Heart right ventricle (tissue), 16 donors: Measurements from ENCODE around the gene ATP6V1E1. TPM values are rescaled to one million over a fixed set of nuclear protein-coding genes. Genes with fewer than 3 reads are reported as not detected.

Experiments used
- ATAC-seq, 8 donors: fragments of 200-7000 bp; cut with Tn5 transposase; one replicate each; pipeline ENCODE4 v1.9.1; 2020; ENCODE audit warnings: mild to moderate bottlenecking in 8 of 8, moderate library complexity in 8 of 8, moderate number of reproducible peaks in 1 of 8
- DNase-seq, 2 donors: peaks; one replicate each; pipeline ENCODE4 v3.0.0-alpha.2; 2020
- H3K27ac ChIP-seq, 10 donors: fragments of 200-600 bp; sonication (generic) in 2 of 10; one replicate each; pipeline versions ENCODE4 v1.5.0 to v1.8.0; 2020 to 2022; ENCODE audit warnings: mild to moderate bottlenecking in 3 of 10
- H3K27me3 ChIP-seq, 7 donors: fragments of 200-600 bp; one replicate each; pipeline ENCODE4 v1.8.0; 2021 to 2022; ENCODE audit warnings: mild to moderate bottlenecking in 2 of 7
- H3K36me3 ChIP-seq, 9 donors: fragments of 200-600 bp; sonication (generic) in 1 of 9; one replicate each; pipeline versions ENCODE4 v1.5.0 to v1.8.0; 2020 to 2022; ENCODE audit warnings: mild to moderate bottlenecking in 2 of 9
- H3K4me1 ChIP-seq, 9 donors: fragments of 200-600 bp; sonication (generic) in 1 of 9; one replicate each; pipeline versions ENCODE4 v1.5.0 to v1.8.0; 2020 to 2022; ENCODE audit warnings: mild to moderate bottlenecking in 4 of 9
- H3K4me3 ChIP-seq, 10 donors: fragments of 200-600 bp; sonication (generic) in 2 of 10; one replicate each; pipeline versions ENCODE4 v1.5.0 to v1.8.0; 2020 to 2022; ENCODE audit warnings: mild to moderate bottlenecking in 7 of 10, moderate library complexity in 2 of 10
- H3K9me3 ChIP-seq, 11 donors: fragments of 200-600 bp in 10 of 11; sonication (generic) in 2 of 11; one replicate each; pipeline versions ENCODE4 v1.5.0 to v1.8.0; 2013 to 2022; ENCODE audit warnings: mild to moderate bottlenecking in 2 of 11, control low read depth in 1 of 11, moderate library complexity in 1 of 11
- CTCF ChIP-seq, 9 donors: fragments of 200-600 bp; sonication (generic) in 2 of 9; IDR thresholded peaks; one replicate each; pipeline versions ENCODE4 v1.5.0 to v1.8.0; 2021 to 2022; ENCODE audit warnings: antibody characterized with exemption in 9 of 9, mild to moderate bottlenecking in 5 of 9, moderate library complexity in 1 of 9
- WGBS, 2 donors: extraction: QIAGEN DNeasy Blood & Tissue Kit; methylation state at CpG; one replicate each; pipeline ENCODE4 v1.1.7; 2013; ENCODE audit warnings: inconsistent platforms in 1 of 2; 5-methylcytosine and 5-hydroxymethylcytosine counted together
- intact Hi-C, 10 donors: fragments of 100-400 bp; cut with DNase I; formaldehyde crosslinking; loops; one replicate each; pipeline versions ENCODE4 v1.11.1 to v1.14.2; 2022
- polyA plus RNA-seq, 2 donors: library from polyadenylated mRNA; stranded (reverse); fragments of 200-250 nt; gene quantifications; one replicate each; pipeline ENCODE4 v1.2.3, GENCODE V29; 2013
- total RNA-seq, 10 donors: library from RNA; stranded (reverse); fragmentation: NEBNext Ultra II Directional in 3 of 10; extraction: Animal tissue kit (Norgen Biotek cat#: 25700) in 3 of 10; gene quantifications; one replicate each; pipeline versions ENCODE4 v1.2.1 to v1.2.4, GENCODE V29; 2021 to 2023
- donor health status: Arrhythmogenic right ventricular cardiomyopathy.
- donor health status: ischemic (EF 13 %, LVEDD 7.1; RV severe dilation, severe dysfunction).
- donor health status: healthy with polysubstance abuse.
- donor health status: DM: no; HTN: yes; CAD: no.
- donor health status: DM: no; HTN: no; CAD: no.
- donor health status: ischemic (EF 25% LVEDD 6.9; RV normal size, moderate dysfunction).
- donor health status: ischemic (EF 25% LVEDD 5.7; RV mildly dilated, moderate dysfunction).
- donor health status: healthy.
- donor health status: DM: yes; HTN: yes; CAD: no.
- donor health status: Ischemic cardiomyopathy.
- donor health status: ischemic (EF 35%, LVEDD 5.7; RV mildly dilated, moderate dysfunction).
- donor health status: nonischemic (EF 11% LVEDD 7.7; RV severe dilation, severe dysfunction).
- donor health status: DM: yes; HTN: yes; CAD: no.
- donor health status: PGD.
- donor health status: ischemic (EF 29% LVEDD 5.4; RV normal size, mild dysfunction).
- donor health status: nonischemic (EF 23%, LVEDD 6.1; RV moderate dilation, normal function).

Gene ATP6V1E1
- total and polyA plus RNA-seq, 12 donors, result 73.4 to 278 (median 218) TPM

GRCh38 chr22:17579535-17579981 is 49.0 kb downstream of the ATP6V1E1 start:
- Histone ChIP-seq H3K27ac (no peak overlapping the region), H3K36me3 (no peaks in the 10 kb centered on the region), H3K27me3 (no peaks in the 10 kb centered on the region), H3K4me3 (no peak overlapping the region), H3K9me3 (no peaks in the 10 kb centered on the region), H3K4me1 (peaks cover 0 to 7% (median 0%) of the 10 kb centered on the region in 9 donors)
- DNase-seq (no peak), ATAC-seq (no peak)
- intact Hi-C loops, result no loop called here
- WGBS, 2 donors, result 85 to 89% methylated on average over 14 of the region's 14 CpGs
- no peak for TF ChIP-seq CTCF (IDR thresholded peaks at IDR 0.05)

- no peak overlapping the region for H3K4me3 ChIP-seq
- intact Hi-C loops, result no loop called here
- peaks cover 0 to 7% (median 0%) of the 10 kb centered on the region in 9 donors for H3K4me1 ChIP-seq
- peak in 7 of 8 donors; percentile 39 to 67 (median 59) for ATAC-seq
- 49 to 55% methylated on average over 11 of the region's 11 CpGs for WGBS, 2 donors
- H3K27me3 ChIP-seq, result no peaks in the 10 kb centered on the region
- peak; percentile 49 to 50 for DNase-seq
- no peaks in the 10 kb centered on the region for H3K9me3 ChIP-seq
- no peak for TF ChIP-seq CTCF (IDR thresholded peaks at IDR 0.05)
- no peaks in the 10 kb centered on the region for H3K36me3 ChIP-seq
- peak overlapping the region; percentile 24 to 79 (median 59) for H3K27ac ChIP-seq
Measured at GRCh38 chr22:17578136-17578754, 50.3 kb downstream of the ATP6V1E1 start.

GRCh38 chr22:17576470-17576869 is 52.1 kb downstream of the ATP6V1E1 start:
- ATAC-seq (peak in 5 of 8 donors; percentile 22 to 80 (median 52)), DNase-seq (no peak)
- Histone ChIP-seq H3K27me3 (no peaks in the 10 kb centered on the region), H3K4me3 (no peak overlapping the region), H3K36me3 (no peaks in the 10 kb centered on the region), H3K27ac (peak overlapping the region in 6 of 10 donors; percentile 3 to 63 (median 29)), H3K9me3 (no peaks in the 10 kb centered on the region), H3K4me1 (peaks cover 4 to 16% (median 8%) of the 10 kb centered on the region in 9 donors)
- intact Hi-C loops, result no loop called here
- 70 to 80% methylated on average over 6 of the region's 6 CpGs for WGBS, 2 donors
- TF ChIP-seq CTCF (IDR thresholded peaks at IDR 0.05), result no peak

- no peaks in the 10 kb centered on the region for H3K9me3 ChIP-seq
- no peak overlapping the region for H3K4me3 ChIP-seq
- no peak for TF ChIP-seq CTCF (IDR thresholded peaks at IDR 0.05)
- H3K27ac ChIP-seq, result peak overlapping the region in 1 of 10 donors; percentile 63
- no peaks in the 10 kb centered on the region for H3K36me3 ChIP-seq
- DNase-seq, result no peak
- WGBS, 2 donors, result 71 to 86% methylated on average over 4 of the region's 4 CpGs
- intact Hi-C loops, result no loop called here
- no peak for ATAC-seq
- peaks cover 7 to 21% (median 15%) of the 10 kb centered on the region in 9 donors for H3K4me1 ChIP-seq
- no peaks in the 10 kb centered on the region for H3K27me3 ChIP-seq
Measured at GRCh38 chr22:17575681-17576080, 52.9 kb downstream of the ATP6V1E1 start.
